Activated B cell treated with CpG ODN at 0.5 μM for 24 hours (primary cell): Measurements from ENCODE around the gene C6orf58. TPM values are rescaled to one million over a fixed set of nuclear protein-coding genes. Genes with fewer than 3 reads are reported as not detected.
"Not testable (repeated sequence)": the region's sequence is repeated elsewhere in the genome, so short reads cannot be mapped to it uniquely, and the experiment has no call there.

Source experiments
- ATAC-seq: fragments of 200-7000 bp; cut with Tn5 transposase; one replicate; pipeline ENCODE4 v1.10.0; 2021; ENCODE audit warnings: low read depth, mild to moderate bottlenecking, moderate library complexity
- CTCF ChIA-PET: fragments of 350-600 bp; sonication (Branson Sonifier 250); formaldehyde crosslinking; loops from one replicate; lab custom pipeline; 2021; ENCODE audit warnings: antibody characterized with exemption; lab: Charles Lee
- POLR2A ChIA-PET: fragments of 350-600 bp; sonication (Branson Sonifier 250); formaldehyde crosslinking; loops from one replicate; lab custom pipeline; 2021; ENCODE audit warnings: antibody characterized with exemption; lab: Charles Lee
- DNase-seq: peaks from one replicate; pipeline ENCODE4 v3.0.0; 2022
- H3K27ac Mint-ChIP-seq: one replicate; pipeline ENCODE4 v1.8.0; 2020; ENCODE audit warnings: mixed read lengths
- H3K27me3 Mint-ChIP-seq: one replicate; pipeline ENCODE4 v1.8.0; 2021; ENCODE audit warnings: mixed read lengths
- H3K36me3 Mint-ChIP-seq: one replicate; pipeline ENCODE4 v1.8.0; 2021; ENCODE audit warnings: low read depth, mixed read lengths
- H3K4me1 Mint-ChIP-seq: one replicate; pipeline ENCODE4 v1.8.0; 2021; ENCODE audit warnings: mixed read lengths
- H3K4me3 Mint-ChIP-seq: one replicate; pipeline ENCODE4 v1.8.0; 2020; ENCODE audit warnings: mild to moderate bottlenecking, mixed read lengths
- H3K9me3 Mint-ChIP-seq: one replicate; pipeline ENCODE4 v1.8.0; 2020; ENCODE audit warnings: mixed read lengths
- CTCF ChIP-seq: fragments of 200-600 bp; IDR thresholded peaks from one replicate; pipeline ENCODE4 v1.8.0; 2022; ENCODE audit warnings: antibody characterized with exemption, mild to moderate bottlenecking
- intact Hi-C: fragments of 100-400 bp; cut with micrococcal nuclease; formaldehyde crosslinking; loops from one replicate; pipeline ENCODE4 v1.15.1; 2024
- total RNA-seq: library from RNA; stranded (reverse); gene quantifications from 2 replicates; pipeline ENCODE4 v1.2.3, GENCODE V29; 2022

Gene C6orf58
- total RNA-seq, 1 donor from 2014 or later = not detected

DNA sequence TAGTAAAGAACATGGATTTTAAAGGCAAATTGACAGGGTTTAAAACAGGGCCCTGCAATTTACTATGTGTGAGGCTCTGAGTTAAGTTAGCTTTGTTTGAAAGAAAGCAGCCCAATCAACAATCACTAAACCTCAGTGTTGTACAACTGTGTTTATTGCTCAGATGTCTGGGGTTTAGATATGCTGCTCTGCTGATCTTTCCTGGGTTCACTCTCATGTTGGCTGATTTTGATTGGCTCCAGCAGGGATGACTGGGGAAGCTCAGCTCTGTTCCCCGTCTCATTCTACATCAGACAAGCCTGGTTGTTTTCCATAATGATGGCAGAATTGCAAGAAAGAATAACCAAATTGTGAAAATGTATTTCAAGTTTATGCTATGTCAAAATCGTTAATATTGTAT lies 10.9 kb downstream of the C6orf58 start:
- Mint-ChIP-seq H3K36me3 (no peaks in the 10 kb centered on the region), H3K27me3 (no peaks in the 10 kb centered on the region), H3K9me3 (no peaks in the 10 kb centered on the region), H3K27ac (no peak overlapping the region), H3K4me1 (no peaks in the 10 kb centered on the region), H3K4me3 (no peak overlapping the region)
- no peak for DNase-seq
- ChIA-PET POLR2A (no interaction called here), CTCF (no interaction called here)
- TF ChIP-seq CTCF = no peak
- intact Hi-C loops = no loop called here
- no peak for ATAC-seq

GRCh38 chr6:127589135-127589534 lies 12.2 kb downstream of the C6orf58 start:
- no peak for ATAC-seq
- POLR2A ChIA-PET = no interaction called here
- Mint-ChIP-seq H3K9me3 (no peaks in the 10 kb centered on the region), H3K4me3 (no peak overlapping the region), H3K27me3 (no peaks in the 10 kb centered on the region), H3K4me1 (no peaks in the 10 kb centered on the region), H3K36me3 (no peaks in the 10 kb centered on the region), H3K27ac (no peak overlapping the region)
- CTCF ChIA-PET = no interaction called here
- no peak for TF ChIP-seq CTCF
- intact Hi-C loops = no loop called here
- no peak for DNase-seq

DNA sequence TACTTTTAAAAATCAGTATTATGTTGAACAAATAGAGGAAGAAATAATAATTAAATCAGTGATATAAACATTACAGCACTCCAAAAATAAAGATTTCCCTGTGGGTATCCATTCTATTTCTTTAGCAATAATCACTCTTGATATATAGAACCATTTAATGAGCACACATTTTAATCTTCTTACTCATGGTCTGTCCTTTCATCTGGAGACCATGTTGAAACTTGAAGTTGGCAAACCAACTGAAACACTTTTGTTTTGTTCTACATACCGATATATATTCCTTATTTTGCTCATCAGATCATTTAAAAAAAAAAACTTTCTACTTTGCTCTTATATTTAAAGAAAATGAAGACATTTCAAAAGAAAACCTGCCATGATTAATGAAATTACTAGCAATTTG lies 13.4 kb downstream of the C6orf58 start:
- TF ChIP-seq CTCF = no peak
- Mint-ChIP-seq H3K9me3 (no peaks in the 10 kb centered on the region), H3K36me3 (no peaks in the 10 kb centered on the region), H3K27me3 (no peaks in the 10 kb centered on the region), H3K4me1 (no peaks in the 10 kb centered on the region), H3K4me3 (no peak overlapping the region), H3K27ac (no peak overlapping the region)
- no peak for DNase-seq
- ChIA-PET CTCF (no interaction called here), POLR2A (no interaction called here)
- intact Hi-C loops = no loop called here
- no peak for ATAC-seq

GRCh38 chr6:127592964-127593363 lies 16.0 kb downstream of the C6orf58 start:
- DNase-seq = no peak
- H3K36me3 Mint-ChIP-seq = no peaks in the 10 kb centered on the region
- TF ChIP-seq CTCF = no peak
- no peak overlapping the region for H3K4me3 Mint-ChIP-seq
- ChIA-PET POLR2A (no interaction called here), CTCF (no interaction called here)
- no peaks in the 10 kb centered on the region for H3K27me3 Mint-ChIP-seq
- intact Hi-C loops = no loop called here
- no peak for ATAC-seq
- H3K27ac Mint-ChIP-seq = no peak overlapping the region
- H3K9me3 Mint-ChIP-seq = no peaks in the 10 kb centered on the region
- H3K4me1 Mint-ChIP-seq = no peaks in the 10 kb centered on the region

DNA sequence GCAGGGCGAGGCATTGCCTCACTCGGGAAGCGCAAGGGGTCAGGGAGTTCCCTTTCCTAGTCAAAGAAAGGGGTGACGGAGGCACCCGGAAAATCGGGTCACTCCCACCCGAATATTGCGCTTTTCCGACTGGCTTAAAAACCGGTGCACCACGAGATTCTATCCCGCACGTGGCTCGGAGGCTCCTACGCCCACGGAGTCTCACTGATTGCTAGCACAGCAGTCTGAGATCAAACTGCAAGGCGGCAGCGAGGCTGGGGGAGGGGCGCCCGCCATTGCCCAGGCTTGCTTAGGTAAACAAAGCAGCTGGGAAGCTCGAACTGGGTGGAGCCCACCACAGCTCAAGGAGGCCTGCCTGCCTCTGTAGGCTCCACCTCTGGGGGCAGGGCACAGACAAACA lies 16.5 kb downstream of the C6orf58 start:
- H3K27ac Mint-ChIP-seq, CTCF ChIA-PET, H3K36me3 Mint-ChIP-seq, H3K4me1 Mint-ChIP-seq, H3K4me3 Mint-ChIP-seq, H3K9me3 Mint-ChIP-seq, ATAC-seq, H3K27me3 Mint-ChIP-seq, DNase-seq, POLR2A ChIA-PET, intact Hi-C loops: not testable (repeated sequence)

- ATAC-seq = no peak
- ChIA-PET CTCF (no interaction called here), POLR2A (no interaction called here)
- Mint-ChIP-seq H3K4me1 (no peaks in the 10 kb centered on the region), H3K27ac (no peak overlapping the region), H3K4me3 (no peak overlapping the region), H3K9me3 (peaks cover 6% of the 10 kb centered on the region), H3K36me3 (no peaks in the 10 kb centered on the region), H3K27me3 (no peaks in the 10 kb centered on the region)
- no peak for TF ChIP-seq CTCF
- intact Hi-C loops = no loop called here
- no peak for DNase-seq
Observed at GRCh38 chr6:127606131-127606562, 29.2 kb downstream of the C6orf58 start.
